Right cardiac atrium (tissue), 5 donors: Measurements from ENCODE around the gene FAM216B. TPM values are rescaled to one million over a fixed set of nuclear protein-coding genes. Genes with fewer than 3 reads are reported as not detected.
A peak's percentile ranks its signal among the peaks of the same experiment; 100 is the strongest.
"Not testable (repeated sequence)": the region's sequence is repeated elsewhere in the genome, so short reads cannot be mapped to it uniquely, and the experiment has no call there.

ENCODE experiments used
- ATAC-seq, 2 donors: fragments of 200-7000 bp; cut with Tn5 transposase; one replicate each; pipeline versions ENCODE4 v1.8.0 to v1.9.1; 2020; ENCODE audit warnings: moderate library complexity in 2 of 2, mild to moderate bottlenecking in 1 of 2
- DNase-seq, 3 donors: peaks; one replicate each; pipeline ENCODE4 v3.0.0-alpha.2; 2020
- H3K27ac ChIP-seq: one replicate; pipeline ENCODE4 v1.5.1; 2013; ENCODE audit warnings: mild to moderate bottlenecking, low read length, control low read depth, moderate library complexity
- H3K27me3 ChIP-seq: one replicate; pipeline ENCODE4 v1.6.1; 2013; ENCODE audit not compliant: control insufficient read depth, insufficient read depth
- H3K4me1 ChIP-seq: one replicate; pipeline ENCODE4 v1.6.1; 2013; ENCODE audit warnings: low read length; ENCODE audit not compliant: control insufficient read depth, insufficient read depth
- H3K4me3 ChIP-seq: one replicate; pipeline ENCODE4 v1.5.1; 2013; ENCODE audit warnings: low read length, control low read depth
- H3K9me3 ChIP-seq: one replicate; pipeline ENCODE4 v1.6.1; 2013; ENCODE audit warnings: low read length; ENCODE audit not compliant: control insufficient read depth
- WGBS: extraction: QIAGEN DNeasy Blood & Tissue Kit; methylation state at CpG from one replicate; pipeline ENCODE4 v1.1.7; 2013; 5-methylcytosine and 5-hydroxymethylcytosine counted together
- intact Hi-C, 4 donors: fragments of 100-400 bp; cut with DNase I; formaldehyde crosslinking; loops; one replicate each; pipeline versions ENCODE4 v1.11.0 to v1.14.0; 2022 to 2023
- polyA plus RNA-seq: library from polyadenylated mRNA; stranded (reverse); fragments of 200-250 nt; gene quantifications from one replicate; pipeline ENCODE4 v1.2.3, GENCODE V29; 2013
- total RNA-seq, 4 donors: library from RNA; stranded (reverse); fragmentation: NEBNext Ultra II Directional; extraction: Animal tissue kit (Norgen Biotek cat#: 25700); gene quantifications; one replicate each; pipeline ENCODE4 v1.2.1, GENCODE V29; 2021
- donor health status: healthy with polysubstance abuse.
- donor health status: DM: no; HTN: yes; CAD: no.
- donor health status: DM: no; HTN: no; CAD: no.
- donor health status: DM: no; HTN: yes; CAD: no; lungs with severe emphysema.
- donor health status: DM: yes; HTN: yes; CAD: no.

FAM216B gene
- total and polyA plus RNA-seq, 5 donors, result 10.5 to 91.9 (median 47.0) TPM

DNA sequence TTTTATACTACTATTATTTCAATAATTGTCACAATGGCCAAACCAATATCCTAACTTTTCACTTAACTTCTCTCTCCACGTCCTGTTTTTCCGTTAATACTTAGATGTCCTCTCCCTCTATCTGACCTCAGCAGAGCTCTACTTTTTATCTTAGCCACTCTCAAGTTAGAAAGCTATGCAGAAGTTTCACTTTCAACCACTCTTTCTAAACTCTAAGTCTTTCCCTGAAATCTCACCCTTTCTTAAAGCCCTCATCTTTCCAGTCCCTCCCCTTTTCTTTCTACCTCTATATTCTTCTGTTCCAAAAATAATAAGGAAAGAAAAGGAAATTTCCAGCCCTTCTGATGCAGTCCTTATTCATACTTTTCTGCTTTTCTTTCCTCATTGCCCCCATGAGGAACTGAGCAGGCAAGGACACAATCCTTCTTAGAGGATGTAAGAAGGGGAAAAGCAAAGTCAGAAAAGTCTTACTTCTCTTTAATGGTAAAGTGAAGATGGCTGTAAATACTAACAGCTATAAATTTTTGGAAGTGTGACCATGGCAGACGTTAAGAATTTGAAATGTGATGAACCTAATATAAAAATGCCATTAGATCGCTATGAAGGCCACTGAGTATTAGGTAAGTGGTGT, 23.0 kb downstream of the FAM216B start:
- WGBS, result 49% methylated on average over 4 of the region's 4 CpGs

DNA sequence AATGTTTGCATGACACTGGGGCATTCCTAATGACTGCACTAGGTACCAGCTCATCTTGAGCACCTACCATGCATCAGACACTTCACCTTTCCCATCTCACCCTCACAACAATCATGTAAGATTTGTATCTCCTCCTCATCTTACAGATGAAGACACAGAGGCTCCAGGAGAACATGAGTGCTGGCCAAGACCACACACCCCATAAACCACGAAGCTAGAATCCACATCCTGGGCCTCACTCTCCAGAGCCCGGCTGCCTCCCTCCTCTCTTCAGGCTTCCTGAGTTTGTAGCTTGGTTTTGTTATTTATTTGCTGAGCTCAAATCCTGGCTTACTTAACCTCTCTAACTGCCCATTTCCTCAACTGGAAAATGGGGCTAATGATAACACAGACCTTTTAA, 25.9 kb downstream of the FAM216B start:
- no peak for ATAC-seq
- no peak for DNase-seq
- Histone ChIP-seq H3K4me3 (no peak overlapping the region), H3K4me1 (no peaks in the 10 kb centered on the region), H3K27me3 (no peaks in the 10 kb centered on the region), H3K9me3 (no peaks in the 10 kb centered on the region), H3K27ac (no peak overlapping the region)
- 59% methylated on average over 2 of the region's 2 CpGs for WGBS
- intact Hi-C loops, result no loop called here

More for the DNA sequence above, 23.0 kb downstream of the FAM216B start:
- Histone ChIP-seq H3K4me1 (no peaks in the 10 kb centered on the region), H3K9me3 (no peaks in the 10 kb centered on the region), H3K27me3 (no peaks in the 10 kb centered on the region), H3K27ac (no peak overlapping the region), H3K4me3 (no peak overlapping the region)
- ATAC-seq (no peak), DNase-seq (no peak)
- intact Hi-C loops, result no loop called here

DNA sequence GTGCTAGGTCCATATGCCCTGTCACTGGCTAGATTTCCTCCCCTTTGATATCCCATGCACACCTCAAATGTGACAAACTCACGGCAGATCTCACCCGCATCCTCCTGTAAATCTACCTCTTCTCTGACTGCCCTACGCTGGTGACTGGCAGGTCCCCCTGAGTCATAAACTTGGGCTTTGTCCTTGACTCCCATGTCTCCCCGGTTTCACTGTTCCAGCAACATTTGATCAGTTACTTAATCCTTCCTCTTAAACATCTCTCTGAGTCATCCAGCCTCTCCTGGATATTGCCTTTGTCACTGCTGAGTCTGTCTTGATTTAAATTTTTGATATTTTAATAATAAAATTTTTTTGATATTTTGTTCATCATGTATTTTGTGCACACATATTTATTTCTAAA, 26.5 kb downstream of the FAM216B start:
- H3K4me1 ChIP-seq, result no peaks in the 10 kb centered on the region
- DNase-seq (no peak), ATAC-seq (no peak)
- H3K9me3 ChIP-seq, result no peaks in the 10 kb centered on the region
- intact Hi-C loops, result no loop called here
- H3K27ac ChIP-seq, result no peak overlapping the region
- H3K27me3 ChIP-seq, result no peaks in the 10 kb centered on the region
- H3K4me3 ChIP-seq, result no peak overlapping the region
- WGBS, result 90% methylated on average over 4 of the region's 4 CpGs

DNA sequence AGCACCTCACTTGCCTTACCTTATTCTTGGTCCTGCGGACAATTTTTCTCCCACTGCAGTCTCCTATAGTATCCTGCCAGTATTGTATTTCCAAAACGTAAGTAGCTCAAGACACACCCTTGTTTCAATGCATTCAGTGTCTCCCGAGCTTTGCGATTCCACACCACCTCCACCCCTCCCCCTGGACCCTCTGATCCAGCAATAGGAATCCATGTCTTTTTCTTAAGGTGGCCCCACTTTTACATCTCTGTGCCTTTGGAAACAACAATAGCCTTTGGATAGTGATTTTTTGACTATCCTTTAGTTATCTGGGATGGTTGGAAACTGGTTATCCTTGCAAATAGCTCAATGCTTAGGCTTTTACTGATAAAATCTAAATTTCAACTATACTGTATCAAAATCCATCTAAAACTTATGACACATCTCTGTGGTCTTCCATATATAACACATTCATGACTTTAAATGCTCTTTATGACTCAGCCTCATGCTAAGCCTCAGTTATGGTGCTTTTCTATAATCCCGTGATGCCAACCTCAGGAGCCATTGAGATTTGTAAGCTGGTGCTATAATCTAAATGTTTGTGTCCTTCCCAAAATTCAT, 27.1 kb downstream of the FAM216B start:
- Histone ChIP-seq H3K27me3 (no peaks in the 10 kb centered on the region), H3K4me3 (no peak overlapping the region), H3K27ac (no peak overlapping the region), H3K9me3 (no peaks in the 10 kb centered on the region), H3K4me1 (no peaks in the 10 kb centered on the region)
- DNase-seq, result no peak
- intact Hi-C loops, result no loop called here
- ATAC-seq, result no peak
- WGBS, result 87% methylated on average over 5 of the region's 5 CpGs

DNA sequence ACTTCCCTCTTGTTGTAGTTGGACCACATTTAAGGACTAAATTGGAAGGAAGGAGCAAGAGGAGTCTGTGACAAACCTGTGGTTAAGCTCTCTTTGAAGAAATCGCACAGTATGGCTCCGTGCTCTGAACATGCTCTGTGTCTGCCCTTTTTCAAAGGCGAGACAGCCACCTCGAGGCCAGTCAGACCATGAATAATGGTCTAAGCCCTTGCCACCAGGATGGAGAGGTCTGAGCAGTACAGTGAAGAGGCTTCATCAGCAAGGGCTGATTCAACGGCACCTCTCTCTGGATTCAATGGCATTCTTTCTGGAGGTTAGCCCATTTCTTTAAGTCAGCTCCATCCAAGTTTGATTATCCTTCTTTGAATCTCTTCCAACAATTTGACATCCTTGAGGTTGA, 30.9 kb downstream of the FAM216B start:
- Histone ChIP-seq H3K9me3 (no peaks in the 10 kb centered on the region), H3K27ac (no peak overlapping the region), H3K27me3 (no peaks in the 10 kb centered on the region), H3K4me1 (peaks cover 1% of the 10 kb centered on the region), H3K4me3 (no peak overlapping the region)
- peak in 1 of 2 donors; percentile 23 for ATAC-seq
- no peak for DNase-seq
- WGBS, result 87% methylated on average over 5 of the region's 5 CpGs
- intact Hi-C loops, result no loop called here

DNA sequence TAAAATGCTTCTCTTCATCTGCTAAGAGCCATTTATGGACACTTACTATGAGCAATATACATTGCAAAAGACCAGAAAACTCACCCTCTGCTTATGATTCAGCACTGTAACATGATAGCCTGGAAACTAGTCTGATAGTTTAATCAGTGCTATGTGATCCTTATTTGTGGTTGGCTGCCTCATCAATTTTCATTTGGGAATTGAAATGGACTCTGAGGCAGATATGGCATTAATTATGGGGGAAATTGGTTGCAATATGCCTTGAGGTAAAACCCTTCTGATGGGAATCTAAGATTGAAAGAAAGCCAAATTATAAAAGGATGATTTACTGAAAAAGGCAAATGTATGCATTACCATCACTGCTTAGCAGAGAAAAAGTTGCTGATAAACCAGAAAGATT, 33.5 kb downstream of the FAM216B start:
- intact Hi-C loops, result no loop called here
- Histone ChIP-seq H3K27ac (no peak overlapping the region), H3K4me1 (peaks cover 1% of the 10 kb centered on the region), H3K9me3 (no peaks in the 10 kb centered on the region), H3K4me3 (no peak overlapping the region), H3K27me3 (no peaks in the 10 kb centered on the region)
- DNase-seq (no peak), ATAC-seq (no peak)

DNA sequence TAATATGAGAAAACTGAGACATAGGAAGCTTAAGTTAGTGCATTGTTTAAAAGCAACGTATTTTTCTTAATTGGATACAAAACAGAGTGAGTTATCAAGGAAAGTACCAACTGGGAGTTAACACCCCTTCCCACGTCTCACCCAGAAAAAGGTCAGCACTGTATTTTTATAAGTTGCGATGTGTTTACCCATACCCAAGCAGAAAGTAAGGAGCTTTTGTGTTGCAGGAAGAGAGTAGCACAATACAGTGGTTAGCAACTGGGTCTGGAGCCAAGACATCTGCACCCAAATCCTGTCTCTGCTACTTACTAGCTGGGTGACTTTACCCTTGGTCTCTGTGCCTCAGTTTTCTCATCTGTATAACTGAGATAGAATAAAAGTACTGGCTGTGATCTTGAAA, 34.3 kb downstream of the FAM216B start:
- intact Hi-C loops, result no loop called here
- H3K4me1 ChIP-seq, result peaks cover 1% of the 10 kb centered on the region

DNA sequence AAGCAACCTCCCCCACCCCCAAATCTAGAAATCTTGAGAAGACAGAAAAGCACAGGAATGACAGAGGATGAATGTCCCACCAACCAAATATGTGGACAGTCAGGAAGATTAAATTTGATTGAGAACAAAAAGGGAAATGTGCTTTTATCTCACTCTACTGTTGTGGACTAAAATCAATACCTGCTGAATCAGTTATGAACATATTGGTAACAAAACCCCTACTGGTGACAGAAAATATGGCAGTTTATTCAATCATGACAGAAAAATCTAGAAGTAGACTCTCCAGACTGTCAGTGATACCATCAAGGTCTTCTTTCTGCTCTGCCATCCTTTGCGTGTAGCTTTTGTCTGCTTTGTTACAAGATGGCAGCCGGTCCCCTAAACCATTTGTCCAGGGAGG, 35.2 kb downstream of the FAM216B start:
- Histone ChIP-seq H3K4me1 (peaks cover 1% of the 10 kb centered on the region), H3K27ac (no peak overlapping the region), H3K9me3 (no peaks in the 10 kb centered on the region), H3K27me3 (no peaks in the 10 kb centered on the region), H3K4me3 (no peak overlapping the region)
- DNase-seq, result no peak
- WGBS, result 96% methylated on average over 2 of the region's 2 CpGs
- no peak for ATAC-seq
- intact Hi-C loops, result no loop called here

More for the DNA sequence above, 34.3 kb downstream of the FAM216B start:
- no peaks in the 10 kb centered on the region for H3K9me3 ChIP-seq
- H3K27ac ChIP-seq, result no peak overlapping the region
- WGBS, result 51% methylated on average over 3 of the region's 3 CpGs
- H3K4me3 ChIP-seq, result no peak overlapping the region
- ATAC-seq (no peak), DNase-seq (no peak)
- H3K27me3 ChIP-seq, result no peaks in the 10 kb centered on the region

DNA sequence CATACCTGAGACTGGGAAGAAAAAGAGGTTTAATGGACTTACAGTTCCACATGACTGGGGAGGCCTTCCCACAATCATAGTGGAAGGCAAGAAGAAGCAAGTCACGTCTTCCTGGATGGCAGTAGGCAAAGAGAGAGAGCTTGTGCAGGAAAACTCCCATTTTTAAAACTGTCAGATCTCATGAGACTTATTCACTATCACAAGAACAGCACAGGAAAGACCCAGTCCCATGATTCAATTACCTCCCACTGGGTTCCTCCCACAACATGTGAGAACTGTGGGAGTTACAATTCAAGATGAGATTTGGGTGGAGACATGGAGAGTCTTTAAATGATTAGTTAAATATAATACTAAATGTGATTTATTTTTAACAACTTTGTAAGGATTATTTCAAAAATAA, 38.3 kb downstream of the FAM216B start:
- DNase-seq, H3K9me3 ChIP-seq, ATAC-seq, H3K4me3 ChIP-seq, H3K27ac ChIP-seq, H3K27me3 ChIP-seq, intact Hi-C loops, H3K4me1 ChIP-seq: not testable (repeated sequence)
- 55% methylated on average over 1 of the region's 1 CpG for WGBS

DNA sequence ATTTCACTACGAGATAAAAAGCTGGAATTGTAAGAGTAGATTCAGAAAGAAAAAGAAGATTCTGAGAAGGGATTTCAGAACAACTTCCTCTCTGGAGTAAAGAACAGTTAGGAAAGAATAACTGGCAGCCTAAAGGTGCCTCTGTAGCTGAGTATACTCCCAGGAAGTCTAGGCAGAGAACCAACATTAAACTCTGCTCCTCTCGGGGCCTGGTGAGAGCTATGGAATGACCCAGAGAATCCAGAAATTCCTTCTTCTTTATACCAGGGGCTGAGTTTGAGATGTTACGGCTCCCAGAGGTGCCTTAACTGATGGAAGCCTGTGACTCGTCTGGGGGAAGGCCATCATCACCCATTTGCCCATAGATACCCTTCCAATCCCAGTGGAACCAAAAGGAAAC, 39.1 kb downstream of the FAM216B start:
- no peak overlapping the region for H3K27ac ChIP-seq
- no peaks in the 10 kb centered on the region for H3K27me3 ChIP-seq
- H3K9me3 ChIP-seq, result no peaks in the 10 kb centered on the region
- ATAC-seq, result peak in 1 of 2 donors; percentile 63
- intact Hi-C loops, result no loop called here
- H3K4me1 ChIP-seq, result peaks cover 1% of the 10 kb centered on the region
- DNase-seq, result no peak
- 50% methylated on average over 4 of the region's 4 CpGs for WGBS
- no peak overlapping the region for H3K4me3 ChIP-seq

DNA sequence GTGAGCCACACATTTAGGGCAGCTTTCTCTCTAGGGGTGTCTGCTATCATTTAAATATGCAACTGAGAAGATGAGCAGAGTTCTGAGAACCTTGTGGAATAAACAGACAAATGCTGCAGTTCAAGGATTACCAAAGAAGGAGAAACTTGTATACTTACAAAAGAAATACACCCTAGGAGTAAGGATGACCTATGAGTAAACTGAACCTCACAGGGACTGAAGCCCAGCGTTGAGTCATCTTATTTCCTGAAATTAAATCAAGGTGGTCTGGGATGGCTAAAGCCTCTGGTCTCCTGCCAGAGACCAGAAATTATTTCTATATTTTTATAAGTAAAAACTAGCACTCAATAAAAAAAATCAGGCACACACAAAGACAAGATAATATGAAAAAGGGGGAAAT, 40.1 kb downstream of the FAM216B start:
- intact Hi-C loops, result no loop called here
- no peak overlapping the region for H3K27ac ChIP-seq

More for the DNA sequence above, 40.1 kb downstream of the FAM216B start:
- H3K9me3 ChIP-seq, result no peaks in the 10 kb centered on the region
- WGBS, result 76% methylated on average over 1 of the region's 1 CpG
- ATAC-seq (no peak), DNase-seq (no peak)
- no peaks in the 10 kb centered on the region for H3K4me1 ChIP-seq
- H3K27me3 ChIP-seq, result no peaks in the 10 kb centered on the region
- no peak overlapping the region for H3K4me3 ChIP-seq
